ENCODE measurements around the gene CLDN9.

- TF ChIP-seq CTCF (IDR thresholded peaks at IDR 0.05), result no peak
- TF ChIP-seq POLR2A (IDR thresholded peaks at IDR 0.05), result no peak
Measured at GRCh38 chr16:3000540-3000939, 12.2 kb upstream of the CLDN9 start.

Data from heart left ventricle (tissue), 13 donors.